KMS-11 (cell line): ENCODE measurements around the gene HDAC11.
"Not testable (repeated sequence)": the region's sequence is repeated elsewhere in the genome, so short reads cannot be mapped to it uniquely, and the experiment has no call there.

Experiments used
- H2AFZ ChIP-seq: fragments of 200-600 bp; sonication (generic); 2 replicates; pipeline ENCODE4 v1.6.1; 2016; ENCODE audit warnings: antibody characterized with exemption, mixed run types, low read depth
- H3K27ac ChIP-seq: fragments of 200-600 bp; sonication (generic); 2 replicates; pipeline ENCODE4 v1.6.1; 2016; ENCODE audit warnings: mild to moderate bottlenecking, mixed run types
- H3K27me3 ChIP-seq: fragments of 200-600 bp; sonication (generic); 2 replicates; pipeline ENCODE4 v1.6.1; 2017; ENCODE audit warnings: mild to moderate bottlenecking, low read depth, mixed run types, moderate library complexity; ENCODE audit not compliant: insufficient read depth
- H3K36me3 ChIP-seq: fragments of 200-600 bp; sonication (generic); 2 replicates; pipeline ENCODE4 v1.6.1; 2017; ENCODE audit warnings: mild to moderate bottlenecking, mixed run types; ENCODE audit not compliant: insufficient read depth
- H3K4me1 ChIP-seq: fragments of 200-600 bp; sonication (generic); 2 replicates; pipeline ENCODE4 v1.6.1; 2016; ENCODE audit warnings: mild to moderate bottlenecking, low read depth, mixed run types; ENCODE audit not compliant: poor library complexity, severe bottlenecking
- H3K4me2 ChIP-seq: fragments of 200-600 bp; sonication (generic); 2 replicates; pipeline ENCODE4 v1.7.0; 2016; ENCODE audit warnings: mild to moderate bottlenecking, mixed run types
- H3K4me3 ChIP-seq: fragments of 200-600 bp; sonication (generic); IDR thresholded peaks from 2 replicates; pipeline ENCODE4 v1.6.1; 2017; ENCODE audit warnings: low read depth, low read length, mixed read lengths; ENCODE audit not compliant: insufficient read depth
- H3K79me2 ChIP-seq: fragments of 200-600 bp; sonication (generic); 2 replicates; pipeline ENCODE4 v1.6.1; 2016; ENCODE audit warnings: low read depth, mixed run types; ENCODE audit not compliant: insufficient read depth
- H3K9ac ChIP-seq: fragments of 200-600 bp; sonication (generic); 2 replicates; pipeline ENCODE4 v1.6.1; 2016; ENCODE audit warnings: mild to moderate bottlenecking, mixed run types
- H4K20me1 ChIP-seq: fragments of 200-600 bp; sonication (generic); 2 replicates; pipeline ENCODE4 v1.6.1; 2016; ENCODE audit warnings: mild to moderate bottlenecking, mixed run types; ENCODE audit not compliant: insufficient read depth
- TF ChIP-seq, protein P1 (sequence below): fragments of 200-600 bp; sonication (generic); conservative IDR thresholded peaks from 2 replicates; pipeline ENCODE4 v1.6.1; 2017; ENCODE audit warnings: low read depth, mild to moderate bottlenecking, antibody characterized with exemption, low read length, moderate library complexity, mixed read lengths

HDAC11 gene

DNA sequence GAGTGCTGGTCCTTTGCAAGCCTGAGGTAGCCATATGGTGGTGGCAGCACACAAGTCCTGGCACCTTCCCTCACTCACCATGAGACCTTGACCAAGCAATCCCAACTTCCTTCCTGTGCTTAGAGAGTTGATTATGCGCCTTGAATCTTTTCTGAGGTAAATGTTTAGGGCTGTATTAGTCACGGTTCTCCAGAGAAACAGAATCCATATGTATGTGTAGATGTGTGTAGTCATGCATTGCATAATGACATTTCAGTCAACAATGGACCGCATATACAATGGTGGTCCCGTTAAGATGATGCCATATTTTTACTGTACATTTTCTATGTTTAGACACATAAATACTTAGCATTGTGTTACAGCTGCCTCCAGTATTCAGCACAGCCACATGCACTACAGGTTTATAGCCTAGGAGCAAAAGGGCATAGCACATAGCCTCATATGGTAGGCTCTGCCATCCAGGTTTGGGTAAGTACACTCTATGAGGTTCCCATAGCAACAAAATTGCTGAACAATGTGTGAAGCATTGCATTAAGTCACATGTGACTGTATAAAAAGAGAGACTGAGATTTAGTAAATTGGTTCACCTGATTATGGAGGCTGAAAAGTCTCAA, 39.8 kb upstream of the HDAC11 start:
- Histone ChIP-seq H3K9ac (no peak overlapping the region), H4K20me1 (no peaks in the 10 kb centered on the region), H2AFZ (no peak overlapping the region), H3K4me2 (no peak overlapping the region), H3K36me3 (no peaks in the 10 kb centered on the region), H3K27me3 (no peaks in the 10 kb centered on the region), H3K27ac (no peak overlapping the region), H3K4me1 (no peaks in the 10 kb centered on the region), H3K4me3 (no peak overlapping the region), H3K79me2 (no peaks in the 10 kb centered on the region)
- TF ChIP-seq, protein P1, sequence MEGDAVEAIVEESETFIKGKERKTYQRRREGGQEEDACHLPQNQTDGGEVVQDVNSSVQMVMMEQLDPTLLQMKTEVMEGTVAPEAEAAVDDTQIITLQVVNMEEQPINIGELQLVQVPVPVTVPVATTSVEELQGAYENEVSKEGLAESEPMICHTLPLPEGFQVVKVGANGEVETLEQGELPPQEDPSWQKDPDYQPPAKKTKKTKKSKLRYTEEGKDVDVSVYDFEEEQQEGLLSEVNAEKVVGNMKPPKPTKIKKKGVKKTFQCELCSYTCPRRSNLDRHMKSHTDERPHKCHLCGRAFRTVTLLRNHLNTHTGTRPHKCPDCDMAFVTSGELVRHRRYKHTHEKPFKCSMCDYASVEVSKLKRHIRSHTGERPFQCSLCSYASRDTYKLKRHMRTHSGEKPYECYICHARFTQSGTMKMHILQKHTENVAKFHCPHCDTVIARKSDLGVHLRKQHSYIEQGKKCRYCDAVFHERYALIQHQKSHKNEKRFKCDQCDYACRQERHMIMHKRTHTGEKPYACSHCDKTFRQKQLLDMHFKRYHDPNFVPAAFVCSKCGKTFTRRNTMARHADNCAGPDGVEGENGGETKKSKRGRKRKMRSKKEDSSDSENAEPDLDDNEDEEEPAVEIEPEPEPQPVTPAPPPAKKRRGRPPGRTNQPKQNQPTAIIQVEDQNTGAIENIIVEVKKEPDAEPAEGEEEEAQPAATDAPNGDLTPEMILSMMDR = no peak

DNA sequence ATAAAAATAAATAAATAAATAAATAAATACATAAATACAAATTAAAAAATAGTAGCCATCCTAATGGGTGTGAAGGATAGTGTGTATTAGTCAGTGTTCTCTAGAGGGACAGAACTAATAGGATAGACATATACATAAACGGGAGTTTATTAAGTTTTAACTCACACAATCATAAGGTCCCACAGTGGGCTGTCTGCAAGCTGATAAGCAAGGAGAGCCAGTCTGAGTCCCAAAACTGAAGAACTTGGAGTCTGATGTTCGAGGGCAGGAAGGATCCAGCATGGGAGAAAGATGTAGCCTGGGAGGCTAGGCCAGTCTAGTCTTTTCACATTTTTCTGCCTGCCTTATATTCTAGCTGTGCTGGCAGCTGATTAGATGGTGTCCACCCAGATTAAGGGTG, 37.2 kb upstream of the HDAC11 start:
- not testable (repeated sequence) for H3K27ac ChIP-seq, H3K9ac ChIP-seq, H3K4me3 ChIP-seq, H3K79me2 ChIP-seq, H3K4me1 ChIP-seq, H4K20me1 ChIP-seq, H3K4me2 ChIP-seq, H3K36me3 ChIP-seq, H2AFZ ChIP-seq, H3K27me3 ChIP-seq

DNA sequence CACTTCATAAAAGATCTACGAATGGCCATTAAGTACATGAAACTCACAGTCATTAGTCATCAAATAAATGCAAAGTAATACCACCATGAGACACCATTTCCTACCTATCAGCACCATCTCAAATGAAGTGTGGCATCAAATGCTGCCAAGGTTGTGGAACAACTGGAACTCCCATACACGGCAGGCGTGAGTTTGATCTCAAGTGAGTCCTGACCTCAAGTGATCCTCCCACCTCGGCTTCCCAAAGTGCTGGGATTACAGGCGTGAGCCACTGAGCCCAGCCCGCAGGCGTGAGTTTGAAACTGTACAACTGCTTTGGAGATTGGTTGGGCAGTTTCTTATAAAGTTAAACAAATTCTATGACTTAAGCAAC, 28.8 kb upstream of the HDAC11 start:
- H2AFZ ChIP-seq = peak overlapping the region; percentile 76
- peak overlapping the region; percentile 65 for H3K27ac ChIP-seq
- no peaks in the 10 kb centered on the region for H3K36me3 ChIP-seq

DNA sequence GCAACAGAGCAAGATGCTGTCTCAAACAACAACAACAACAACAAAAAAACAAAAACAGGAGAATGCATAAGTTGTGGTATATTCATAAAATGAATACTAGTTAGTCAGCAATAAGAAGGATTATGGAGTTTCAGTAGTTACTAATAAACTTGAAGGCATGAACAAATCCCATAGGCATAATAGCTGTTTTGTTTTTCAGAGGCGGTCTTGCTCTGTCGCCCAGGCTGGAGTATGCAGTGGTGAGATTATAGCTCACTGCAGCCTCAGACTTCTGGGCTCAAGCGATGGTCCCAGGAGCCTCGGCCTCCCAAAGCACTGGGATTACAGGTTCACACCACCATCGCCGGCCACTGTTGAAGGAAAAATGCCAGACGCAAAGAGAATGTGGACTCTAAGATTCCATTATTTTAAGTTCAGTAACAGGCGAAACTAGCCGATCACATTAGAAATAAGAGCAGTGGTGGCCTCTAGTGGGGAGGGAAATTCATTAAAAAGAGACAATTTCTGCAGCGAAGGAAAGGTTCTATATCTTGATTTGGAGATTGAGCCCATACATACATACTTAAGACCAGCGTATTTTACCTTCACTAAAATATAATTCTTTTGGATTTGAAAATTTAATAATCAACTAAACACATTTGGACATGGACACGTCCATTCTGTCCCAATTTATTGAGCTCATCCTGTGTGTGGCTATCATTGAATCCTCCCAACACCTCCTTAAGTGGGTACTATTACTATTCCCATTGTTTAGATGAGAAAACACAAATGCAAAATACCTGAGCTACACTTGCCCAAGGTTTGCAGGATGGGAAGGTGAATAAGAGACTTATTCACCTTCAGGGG, 27.4 kb upstream of the HDAC11 start:
- H3K4me1 ChIP-seq = peaks cover 17% of the 10 kb centered on the region
- H4K20me1 ChIP-seq = no peaks in the 10 kb centered on the region
- peak overlapping the region; percentile 76 for H2AFZ ChIP-seq
- H3K4me3 ChIP-seq = peak overlapping the region; percentile 84
- no peaks in the 10 kb centered on the region for H3K27me3 ChIP-seq
- H3K9ac ChIP-seq = peak overlapping the region; percentile 41; the same call in 1 of the 2 replicates
- peak overlapping the region; percentile 76; the same call in 1 of the 2 replicates for H3K4me2 ChIP-seq
- H3K36me3 ChIP-seq = no peaks in the 10 kb centered on the region
- H3K27ac ChIP-seq = peak overlapping the region; percentile 65
- TF ChIP-seq, protein P1 = peak; percentile 65
- no peaks in the 10 kb centered on the region for H3K79me2 ChIP-seq

More for the DNA sequence above, 28.8 kb upstream of the HDAC11 start:
- Histone ChIP-seq H4K20me1 (no peaks in the 10 kb centered on the region), H3K9ac (peak overlapping the region; percentile 35; the same call in 1 of the 2 replicates), H3K79me2 (no peaks in the 10 kb centered on the region), H3K4me2 (peak overlapping the region; percentile 75), H3K27me3 (no peaks in the 10 kb centered on the region), H3K4me3 (no peak overlapping the region), H3K4me1 (peaks cover 17% of the 10 kb centered on the region)
- TF ChIP-seq, protein P1 = no peak

DNA sequence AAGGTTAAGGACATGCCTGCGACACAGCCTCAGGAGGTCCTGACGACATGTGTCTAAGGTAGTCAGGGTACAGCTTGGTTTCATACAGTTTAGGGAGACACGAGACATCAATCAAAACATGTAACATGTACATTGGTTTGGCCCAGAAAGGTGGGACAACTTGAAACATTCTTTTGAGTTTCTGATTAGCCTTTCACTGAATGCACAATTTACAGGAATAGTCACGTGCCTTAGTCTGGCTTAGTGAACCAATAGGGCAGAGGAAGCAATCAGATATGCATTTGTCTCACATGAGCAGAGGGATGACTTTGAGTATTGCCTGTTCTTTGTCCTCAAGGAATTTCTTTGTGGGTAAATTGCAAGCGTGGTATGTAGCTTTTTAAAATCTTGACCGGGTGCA, 24.5 kb upstream of the HDAC11 start:
- no peaks in the 10 kb centered on the region for H3K27me3 ChIP-seq
- no peak overlapping the region for H3K9ac ChIP-seq
- no peak overlapping the region for H3K4me3 ChIP-seq
- H3K27ac ChIP-seq = no peak overlapping the region
- no peaks in the 10 kb centered on the region for H3K36me3 ChIP-seq
- H4K20me1 ChIP-seq = no peaks in the 10 kb centered on the region
- peaks cover 17% of the 10 kb centered on the region for H3K4me1 ChIP-seq
- no peak overlapping the region for H3K4me2 ChIP-seq
- no peaks in the 10 kb centered on the region for H3K79me2 ChIP-seq
- TF ChIP-seq, protein P1 = no peak
- no peak overlapping the region for H2AFZ ChIP-seq
